PFSK-1 (cell line): ENCODE data around the gene CDR2.

Source experiments
- FOXP2 ChIP-seq: optimal IDR thresholded peaks from 2 replicates; pipeline ENCODE3; 2011; ENCODE audit warnings: borderline replicate concordance, control low read depth, inconsistent platforms; ENCODE audit not compliant: insufficient read depth; ENCODE audit errors: extremely low read length, extremely low read depth
- POLR2AphosphoS5 ChIP-seq: IDR thresholded peaks from 2 replicates; pipeline ENCODE4 v1.6.1; 2012; ENCODE audit warnings: low read depth, mild to moderate bottlenecking, control low read depth, low read length, moderate library complexity
- SIN3A ChIP-seq: IDR thresholded peaks from 2 replicates; pipeline ENCODE4 v1.6.1; 2012; ENCODE audit warnings: mild to moderate bottlenecking, low read length, moderate library complexity, borderline replicate concordance; ENCODE audit not compliant: insufficient read depth
- TAF1 ChIP-seq: IDR thresholded peaks from 2 replicates; pipeline ENCODE4 v1.6.1; 2012; ENCODE audit warnings: low read length, control low read depth, borderline replicate concordance; ENCODE audit not compliant: insufficient read depth
- TF ChIP-seq, protein P1 (sequence below), 2 experiments: IDR thresholded peaks; 2 replicates each; pipeline versions ENCODE4 v1.6.1 to v1.8.0; 2011 to 2012; ENCODE audit warnings: low read depth in 2 of 2, low read length in 2 of 2, control low read depth in 1 of 2, inconsistent platforms in 1 of 2, mild to moderate bottlenecking in 1 of 2, moderate library complexity in 1 of 2; ENCODE audit not compliant: insufficient read depth in 1 of 2

The CDR2 gene

DNA sequence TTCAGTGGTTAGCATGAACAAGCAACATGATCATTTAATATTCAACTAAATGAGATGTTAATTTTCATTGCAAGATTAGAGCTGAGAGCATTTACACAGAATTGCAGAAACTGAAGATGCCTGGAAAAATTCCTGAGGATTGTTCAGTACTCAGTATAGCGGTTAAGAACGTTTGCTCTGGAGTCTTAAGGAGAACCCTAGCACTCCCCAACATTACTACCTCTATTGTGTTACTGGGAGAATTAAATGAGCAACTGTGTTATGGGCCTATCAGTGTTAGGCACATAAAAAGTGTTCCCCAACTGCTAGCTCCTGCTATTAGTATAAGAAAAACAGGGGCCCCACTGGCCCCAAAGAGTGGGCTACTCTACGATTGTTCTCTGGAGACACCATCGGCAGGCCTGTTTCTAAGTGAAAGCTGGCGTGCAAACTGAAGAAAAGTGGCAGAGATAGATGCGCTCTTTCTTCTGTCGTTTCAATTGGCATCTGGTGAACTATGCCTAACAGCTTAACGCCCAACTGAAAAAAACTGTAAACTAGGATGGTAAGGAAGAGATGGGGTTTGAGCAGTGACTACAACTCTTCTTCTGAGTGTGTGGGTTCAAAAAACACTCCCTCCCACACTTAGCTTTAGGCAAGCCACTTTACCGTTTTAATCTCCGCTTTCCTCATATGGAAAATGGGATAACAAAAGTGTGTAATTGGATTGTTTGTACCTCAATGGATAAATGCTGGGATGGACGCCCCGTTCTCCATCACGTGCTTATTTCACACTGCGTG is 1.3 kb downstream of the CDR2 start:
- TF ChIP-seq, protein P1, sequence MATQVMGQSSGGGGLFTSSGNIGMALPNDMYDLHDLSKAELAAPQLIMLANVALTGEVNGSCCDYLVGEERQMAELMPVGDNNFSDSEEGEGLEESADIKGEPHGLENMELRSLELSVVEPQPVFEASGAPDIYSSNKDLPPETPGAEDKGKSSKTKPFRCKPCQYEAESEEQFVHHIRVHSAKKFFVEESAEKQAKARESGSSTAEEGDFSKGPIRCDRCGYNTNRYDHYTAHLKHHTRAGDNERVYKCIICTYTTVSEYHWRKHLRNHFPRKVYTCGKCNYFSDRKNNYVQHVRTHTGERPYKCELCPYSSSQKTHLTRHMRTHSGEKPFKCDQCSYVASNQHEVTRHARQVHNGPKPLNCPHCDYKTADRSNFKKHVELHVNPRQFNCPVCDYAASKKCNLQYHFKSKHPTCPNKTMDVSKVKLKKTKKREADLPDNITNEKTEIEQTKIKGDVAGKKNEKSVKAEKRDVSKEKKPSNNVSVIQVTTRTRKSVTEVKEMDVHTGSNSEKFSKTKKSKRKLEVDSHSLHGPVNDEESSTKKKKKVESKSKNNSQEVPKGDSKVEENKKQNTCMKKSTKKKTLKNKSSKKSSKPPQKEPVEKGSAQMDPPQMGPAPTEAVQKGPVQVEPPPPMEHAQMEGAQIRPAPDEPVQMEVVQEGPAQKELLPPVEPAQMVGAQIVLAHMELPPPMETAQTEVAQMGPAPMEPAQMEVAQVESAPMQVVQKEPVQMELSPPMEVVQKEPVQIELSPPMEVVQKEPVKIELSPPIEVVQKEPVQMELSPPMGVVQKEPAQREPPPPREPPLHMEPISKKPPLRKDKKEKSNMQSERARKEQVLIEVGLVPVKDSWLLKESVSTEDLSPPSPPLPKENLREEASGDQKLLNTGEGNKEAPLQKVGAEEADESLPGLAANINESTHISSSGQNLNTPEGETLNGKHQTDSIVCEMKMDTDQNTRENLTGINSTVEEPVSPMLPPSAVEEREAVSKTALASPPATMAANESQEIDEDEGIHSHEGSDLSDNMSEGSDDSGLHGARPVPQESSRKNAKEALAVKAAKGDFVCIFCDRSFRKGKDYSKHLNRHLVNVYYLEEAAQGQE (IDR thresholded peaks at IDR 0.05; ENCODE audit: insufficient read depth in 1 of 2, low read depth in 2 of 2, low read length in 2 of 2), result no peak

DNA sequence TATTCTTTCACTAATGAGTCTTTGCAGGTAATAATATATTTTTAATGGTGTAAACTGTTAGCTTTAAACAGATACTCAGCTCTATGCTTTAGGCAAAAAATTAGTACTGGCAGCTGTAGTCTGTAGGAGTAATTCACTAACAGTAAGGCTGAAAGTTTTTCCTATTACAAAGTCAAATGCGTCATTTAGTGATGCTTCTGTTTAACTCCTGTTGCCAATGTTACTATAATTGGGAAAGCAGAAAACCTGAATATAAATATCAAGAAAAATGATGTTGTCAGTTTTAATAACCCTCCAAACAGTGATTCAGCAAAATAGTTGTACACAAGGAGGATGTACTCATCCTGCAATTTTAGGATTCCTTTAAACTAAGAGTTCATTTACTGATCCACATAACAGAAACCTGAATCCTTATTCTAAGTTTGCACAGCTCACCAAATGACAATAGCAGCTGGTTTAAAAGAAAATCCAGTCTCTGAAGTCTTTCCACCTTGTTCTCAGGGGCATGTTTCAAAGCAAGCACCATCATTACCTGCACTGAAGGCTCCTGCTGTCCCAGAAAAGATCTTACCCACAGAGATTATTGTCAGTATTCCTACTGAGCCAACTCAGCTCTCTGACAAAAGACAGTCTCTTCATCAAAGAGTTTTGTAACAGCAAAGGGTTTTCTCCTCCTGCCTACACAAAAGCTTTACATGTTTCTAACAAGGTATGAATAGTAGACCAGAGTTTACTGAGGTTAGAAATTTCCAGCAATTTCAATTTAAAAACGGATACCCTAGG is 4.2 kb downstream of the CDR2 start:
- TF ChIP-seq TAF1 (no peak), FOXP2 (no peak), SIN3A (no peak), POLR2AphosphoS5 (no peak)
- TF ChIP-seq, protein P1 (IDR thresholded peaks at IDR 0.05; ENCODE audit: insufficient read depth in 1 of 2, low read depth in 2 of 2, low read length in 2 of 2), result no peak

DNA sequence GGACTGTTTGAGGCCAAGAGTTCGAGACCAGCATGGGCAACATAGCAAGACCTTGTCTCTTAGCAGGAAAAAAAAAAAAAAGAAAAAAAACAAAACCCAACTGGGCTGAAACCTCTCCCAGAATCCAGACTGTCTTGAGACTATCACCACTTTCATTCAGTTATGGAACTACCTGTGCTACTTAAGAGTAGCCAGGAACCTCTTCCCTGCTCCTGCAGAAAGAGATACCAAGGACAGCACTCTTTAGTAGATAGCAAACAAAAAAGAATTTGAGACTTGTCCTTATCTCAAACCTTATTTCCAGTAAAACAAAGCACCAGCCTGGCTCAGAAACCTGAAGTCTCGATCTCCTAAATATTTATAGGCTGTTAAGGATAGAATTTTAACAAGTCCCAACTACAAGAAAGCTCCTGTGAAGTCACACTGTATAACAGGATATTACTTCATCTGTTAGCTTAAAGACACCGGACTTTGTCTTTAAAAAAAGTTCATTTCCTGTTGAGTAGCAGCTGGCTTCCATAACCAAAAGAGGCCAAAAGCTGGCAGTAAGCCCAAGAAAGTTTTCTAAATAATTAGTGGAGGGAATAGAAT is 5.1 kb downstream of the CDR2 start:
- no peak for TF ChIP-seq POLR2AphosphoS5
- TF ChIP-seq FOXP2, result no peak
- no peak for TF ChIP-seq SIN3A
- TF ChIP-seq, protein P1 (IDR thresholded peaks at IDR 0.05; ENCODE audit: insufficient read depth in 1 of 2, low read depth in 2 of 2, low read length in 2 of 2), result peak; percentile 65 to 83
- TF ChIP-seq TAF1, result no peak

DNA sequence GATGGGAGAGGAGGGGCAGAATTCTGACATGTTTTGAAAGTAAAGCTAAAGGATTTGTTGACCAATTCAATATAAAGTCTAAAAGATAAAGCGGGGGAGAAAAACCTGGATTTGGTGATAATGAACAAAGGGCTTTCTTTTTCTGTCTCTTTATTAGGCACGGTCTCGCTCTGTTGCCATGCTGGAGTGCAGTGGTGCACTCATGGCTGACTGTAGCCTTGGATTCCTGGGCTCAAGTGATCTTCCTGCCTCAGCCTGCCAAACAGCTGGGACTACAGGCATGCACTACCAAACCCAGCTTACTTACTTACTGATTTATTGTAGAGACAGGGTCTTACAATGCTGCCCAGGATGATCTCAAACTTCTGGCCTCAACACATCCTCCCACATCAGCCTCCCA is 7.5 kb downstream of the CDR2 start:
- TF ChIP-seq, protein P1 (IDR thresholded peaks at IDR 0.05; ENCODE audit: insufficient read depth in 1 of 2, low read depth in 2 of 2, low read length in 2 of 2), result no peak
- TF ChIP-seq FOXP2 (no peak), TAF1 (no peak), POLR2AphosphoS5 (no peak), SIN3A (no peak)
